Measurements from ENCODE around the gene CASZ1. TPM values are rescaled to one million over a fixed set of nuclear protein-coding genes. Genes with fewer than 3 reads are reported as not detected.
A peak's percentile ranks its signal among the peaks of the same experiment; 100 is the strongest.

The CASZ1 gene
- total and polyA plus RNA-seq, 9 of the 15 experiments (the other 6 are each of a cell fraction or from before 2014, with no cell fraction given), result 0.01 to 4.0 (median 0.76) TPM; not detected in 1

DNA sequence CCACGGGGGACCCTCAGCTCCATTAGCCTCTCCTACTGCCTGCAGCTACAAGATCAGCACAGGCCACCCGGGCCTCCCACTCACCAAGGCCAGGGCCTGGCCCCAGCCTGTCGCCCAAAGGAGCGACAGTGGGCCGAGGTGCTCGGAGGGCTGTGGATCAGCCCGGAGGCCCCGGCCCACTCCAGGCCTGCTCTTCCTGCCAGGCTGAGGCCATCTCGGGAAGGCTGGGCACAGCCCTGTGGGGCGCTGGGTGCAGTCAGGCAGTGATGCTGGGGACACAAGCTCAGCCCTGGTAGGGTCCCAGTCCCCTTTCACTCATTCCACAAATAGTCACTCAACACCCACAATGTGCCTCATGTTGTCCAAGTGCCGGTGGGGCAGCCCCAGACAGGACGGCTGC, 58.8 kb downstream of the CASZ1 start:
- ATAC-seq (no peak), FAIRE-seq (no peak), DNase-seq (ENCODE audit: extremely low read depth in 1 of 4, low spot score in 3 of 4) (no peak)
- peaks cover 0 to 22% of the 10 kb centered on the region in 2 experiments; a peak in 2 of 5 replicates for H3K4me1 ChIP-seq (replicated peaks in 1 of 2; ENCODE audit: control insufficient read depth in 2 of 2, insufficient read depth in 2 of 2, low read length in 2 of 2)
- H3K4me2 ChIP-seq (ENCODE audit: insufficient read depth, low read length), result no peak overlapping the region
- H3K36me3 ChIP-seq (ENCODE audit: control insufficient read depth, insufficient read depth, low read length), result no peaks in the 10 kb centered on the region
- no peak for TF ChIP-seq NBN (IDR thresholded peaks at IDR 0.05; ENCODE audit: low read depth)
- H3K4me3 ChIP-seq, result no peak overlapping the region
- POLR2A ChIA-PET, result interaction anchor here (0.6 to 0.8 kb wide), 2 partner anchors 13 to 33 kb away, joined by 3 to 5 read pairs; no protein-coding TSS in a partner anchor
- CTCF ChIA-PET (ENCODE audit: low intra/inter-chr PET ratio), result no interaction called here
- no peaks in the 10 kb centered on the region for H3K9me3 ChIP-seq (replicated peaks; ENCODE audit: control insufficient read depth, insufficient read depth, low read depth, low read length)
- H4K20me1 ChIP-seq (replicated peaks; ENCODE audit: control insufficient read depth, insufficient read depth, low read length), result peaks cover 30% of the 10 kb centered on the region
- H3K27me3 ChIP-seq (ENCODE audit: control insufficient read depth in 2 of 2, insufficient read depth in 2 of 2, low read length in 2 of 2), result peaks cover 45 to 86% of the 10 kb centered on the region in 2 experiments
- no TSS peak for BruUV-seq (replicated peaks)
- H3K9me1 ChIP-seq (ENCODE audit: control insufficient read depth, insufficient read depth, low read length), result no peaks in the 10 kb centered on the region
- no peak overlapping the region; a peak in 1 of 4 replicates for H3K9ac ChIP-seq (ENCODE audit: insufficient read depth in 1 of 2, low read depth in 2 of 2, low read length in 2 of 2)
- no peaks in the 10 kb centered on the region for H3K79me2 ChIP-seq (ENCODE audit: control insufficient read depth, insufficient read depth, low read length)
- intact Hi-C loops (cut with micrococcal nuclease), result no loop called here
- no peak overlapping the region for H2AFZ ChIP-seq (ENCODE audit: low read depth, low read length)
- WGBS (ENCODE audit: insufficient coverage, low coverage, missing lambda C conversion rate), result 9% methylated on average over 12 of the region's 12 CpGs
- in situ Hi-C loops (cut with MboI), result no loop called here
- no peak overlapping the region for H3K27ac ChIP-seq (ENCODE audit: extremely low read depth, low read depth, low read length)

DNA sequence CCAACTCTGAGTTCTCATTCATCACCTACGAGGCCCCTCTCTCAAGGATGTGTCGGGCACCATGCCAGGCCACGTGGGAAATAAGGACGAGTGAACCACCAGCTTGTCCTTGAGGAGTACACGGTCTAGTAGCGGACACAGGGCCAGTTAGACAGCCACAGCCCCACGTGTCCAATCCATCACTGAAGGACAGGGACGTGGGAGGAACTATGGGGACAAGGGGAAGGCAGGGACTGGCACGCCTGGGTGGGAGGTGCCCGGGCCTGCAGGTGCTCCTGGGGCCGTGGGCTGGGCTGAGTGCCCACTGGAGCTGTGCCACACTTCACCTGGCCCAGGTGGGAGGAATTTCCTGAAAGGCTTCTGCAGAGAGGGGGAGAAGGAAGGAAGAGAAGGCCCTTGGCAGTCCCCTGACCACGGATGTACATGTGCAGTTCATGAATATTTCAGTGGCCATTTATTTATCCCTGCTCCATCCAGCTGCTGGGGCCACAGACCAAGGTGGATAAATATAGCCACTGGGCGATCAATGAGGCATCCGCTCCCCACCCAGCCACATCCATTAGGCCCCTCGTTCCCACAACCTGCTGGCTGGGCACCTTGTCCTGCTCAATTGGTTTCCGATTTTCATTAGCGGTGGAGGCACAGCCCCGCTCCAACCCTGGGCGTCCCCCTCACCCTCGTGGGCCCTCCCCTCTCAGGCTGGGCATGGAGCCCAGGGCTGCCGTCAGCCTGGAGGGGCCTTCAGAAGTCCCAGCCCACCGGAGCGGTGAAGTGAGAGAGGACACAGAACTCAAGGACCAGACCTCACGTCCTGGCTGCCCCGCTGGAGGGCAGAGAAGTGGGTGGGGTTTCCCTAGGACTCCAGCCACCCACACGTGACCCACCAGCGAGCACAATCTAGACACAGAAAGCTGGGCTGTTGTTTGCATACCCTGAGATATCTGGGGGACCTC, 59.5 kb downstream of the CASZ1 start:
- no peaks in the 10 kb centered on the region for H3K9me1 ChIP-seq (ENCODE audit: control insufficient read depth, insufficient read depth, low read length)
- no peak overlapping the region for H3K4me2 ChIP-seq (ENCODE audit: insufficient read depth, low read length)
- ATAC-seq (no peak), DNase-seq (ENCODE audit: extremely low read depth in 1 of 4, low spot score in 3 of 4) (no peak), FAIRE-seq (no peak)
- H3K79me2 ChIP-seq (ENCODE audit: control insufficient read depth, insufficient read depth, low read length), result no peaks in the 10 kb centered on the region
- no peak overlapping the region for H3K27ac ChIP-seq (ENCODE audit: extremely low read depth, low read depth, low read length)
- H3K4me1 ChIP-seq (replicated peaks in 1 of 2; ENCODE audit: control insufficient read depth in 2 of 2, insufficient read depth in 2 of 2, low read length in 2 of 2), result peaks cover 0 to 22% of the 10 kb centered on the region in 2 experiments; a peak in 2 of 5 replicates
- no peak for TF ChIP-seq SMARCA4 (IDR thresholded peaks at IDR 0.05)
- TF ChIP-seq, protein P1, sequence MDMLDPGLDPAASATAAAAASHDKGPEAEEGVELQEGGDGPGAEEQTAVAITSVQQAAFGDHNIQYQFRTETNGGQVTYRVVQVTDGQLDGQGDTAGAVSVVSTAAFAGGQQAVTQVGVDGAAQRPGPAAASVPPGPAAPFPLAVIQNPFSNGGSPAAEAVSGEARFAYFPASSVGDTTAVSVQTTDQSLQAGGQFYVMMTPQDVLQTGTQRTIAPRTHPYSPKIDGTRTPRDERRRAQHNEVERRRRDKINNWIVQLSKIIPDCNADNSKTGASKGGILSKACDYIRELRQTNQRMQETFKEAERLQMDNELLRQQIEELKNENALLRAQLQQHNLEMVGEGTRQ (CRISPR knock-in tag; IDR thresholded peaks at IDR 0.05), result peak; percentile 58
- TF ChIP-seq, protein P2, sequence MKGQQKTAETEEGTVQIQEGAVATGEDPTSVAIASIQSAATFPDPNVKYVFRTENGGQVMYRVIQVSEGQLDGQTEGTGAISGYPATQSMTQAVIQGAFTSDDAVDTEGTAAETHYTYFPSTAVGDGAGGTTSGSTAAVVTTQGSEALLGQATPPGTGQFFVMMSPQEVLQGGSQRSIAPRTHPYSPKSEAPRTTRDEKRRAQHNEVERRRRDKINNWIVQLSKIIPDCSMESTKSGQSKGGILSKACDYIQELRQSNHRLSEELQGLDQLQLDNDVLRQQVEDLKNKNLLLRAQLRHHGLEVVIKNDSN (CRISPR knock-in tag; IDR thresholded peaks at IDR 0.05), result peak; percentile 84
- ChIA-PET POLR2A (interaction anchor here (0.6 to 0.8 kb wide), 2 partner anchors 12 to 161 kb away, joined by 3 to 5 read pairs; no protein-coding TSS in a partner anchor), CTCF (ENCODE audit: low intra/inter-chr PET ratio) (no interaction called here)
- no peaks in the 10 kb centered on the region for H3K9me3 ChIP-seq (replicated peaks; ENCODE audit: control insufficient read depth, insufficient read depth, low read depth, low read length)
- H3K27me3 ChIP-seq (ENCODE audit: control insufficient read depth in 2 of 2, insufficient read depth in 2 of 2, low read length in 2 of 2), result peaks cover 39 to 84% of the 10 kb centered on the region in 2 experiments
- no peak overlapping the region for H3K9ac ChIP-seq (ENCODE audit: insufficient read depth in 1 of 2, low read depth in 2 of 2, low read length in 2 of 2)
- in situ Hi-C loops (cut with MboI), result no loop called here
- no peak overlapping the region for H2AFZ ChIP-seq (ENCODE audit: low read depth, low read length)
- BruUV-seq (replicated peaks), result no TSS peak
- intact Hi-C loops (cut with micrococcal nuclease), result no loop called here
- no peaks in the 10 kb centered on the region for H3K36me3 ChIP-seq (ENCODE audit: control insufficient read depth, insufficient read depth, low read length)
- no peak overlapping the region for H3K4me3 ChIP-seq
- 6% methylated on average over 26 of the region's 27 CpGs for WGBS (ENCODE audit: insufficient coverage, low coverage, missing lambda C conversion rate)
- peaks cover 26% of the 10 kb centered on the region for H4K20me1 ChIP-seq (replicated peaks; ENCODE audit: control insufficient read depth, insufficient read depth, low read length)
